GM12864 (cell line): ENCODE results near the gene MYH6.
"Not testable (repeated sequence)": the region's sequence is repeated elsewhere in the genome, so short reads cannot be mapped to it uniquely, and the experiment has no call there.

Source experiments
- DNase-seq: peaks from one replicate; pipeline ENCODE4 v3.0.0-alpha.2; 2011; ENCODE audit warnings: low read depth
- H3K4me3 ChIP-seq: 2 replicates; pipeline ENCODE4 v1.5.1; 2011; ENCODE audit warnings: mild to moderate bottlenecking, low read depth, low read length, control low read depth
- CTCF ChIP-seq: IDR thresholded peaks from 2 replicates; pipeline ENCODE4 v1.5.1; 2011; ENCODE audit warnings: low read depth, mild to moderate bottlenecking, moderate library complexity, low read length, control low read depth, inconsistent platforms; ENCODE audit errors: missing control alignments

Gene MYH6

GRCh38 chr14:23392613-23393012 is 15.5 kb downstream of the MYH6 start:
- no peak for TF ChIP-seq CTCF
- DNase-seq, result no peak
- H3K4me3 ChIP-seq, result no peak overlapping the region

DNA sequence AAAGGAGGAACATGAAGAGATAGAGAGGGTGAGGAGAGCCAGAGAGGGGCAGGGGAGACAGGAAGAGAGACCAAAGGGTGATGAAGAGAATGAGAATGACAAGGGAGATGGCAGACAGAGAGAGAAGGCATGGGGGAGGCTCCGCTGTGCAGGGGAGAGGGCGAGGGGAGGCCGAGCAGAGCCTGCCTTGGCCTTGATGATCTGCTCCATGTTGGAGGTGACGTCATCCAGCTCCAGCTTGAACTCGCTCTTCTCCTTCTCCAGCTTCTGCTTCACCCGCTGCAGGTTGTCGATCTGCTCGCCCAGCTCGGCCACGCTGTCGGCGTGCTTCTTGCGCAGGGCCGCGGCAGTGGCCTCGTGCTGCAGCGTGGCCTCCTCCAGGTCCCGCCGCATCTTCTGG is 18.2 kb downstream of the MYH6 start:
- DNase-seq, H3K4me3 ChIP-seq: not testable (repeated sequence)

DNA sequence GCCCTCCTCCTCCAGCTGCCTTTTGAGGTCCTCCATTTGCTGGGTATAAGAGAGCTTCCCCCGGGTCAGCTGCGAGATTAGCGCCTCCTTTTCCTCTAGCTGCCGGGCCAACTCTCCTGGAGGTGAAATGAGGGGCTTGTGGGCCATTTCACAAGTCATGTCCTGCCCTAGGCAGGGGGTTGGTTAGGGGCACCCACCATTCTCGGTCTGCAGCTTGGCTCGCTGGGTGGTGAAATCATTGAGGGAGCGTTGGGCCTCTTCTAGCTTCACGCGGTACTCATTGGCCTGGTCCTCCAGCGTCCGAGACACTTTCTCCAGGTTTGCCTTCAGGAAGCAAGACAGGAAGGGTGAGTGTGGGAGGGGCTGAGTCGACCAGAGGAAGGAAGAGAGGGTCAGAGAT is 18.7 kb downstream of the MYH6 start:
- no peak overlapping the region for H3K4me3 ChIP-seq
- no peak for TF ChIP-seq CTCF
- no peak for DNase-seq

DNA sequence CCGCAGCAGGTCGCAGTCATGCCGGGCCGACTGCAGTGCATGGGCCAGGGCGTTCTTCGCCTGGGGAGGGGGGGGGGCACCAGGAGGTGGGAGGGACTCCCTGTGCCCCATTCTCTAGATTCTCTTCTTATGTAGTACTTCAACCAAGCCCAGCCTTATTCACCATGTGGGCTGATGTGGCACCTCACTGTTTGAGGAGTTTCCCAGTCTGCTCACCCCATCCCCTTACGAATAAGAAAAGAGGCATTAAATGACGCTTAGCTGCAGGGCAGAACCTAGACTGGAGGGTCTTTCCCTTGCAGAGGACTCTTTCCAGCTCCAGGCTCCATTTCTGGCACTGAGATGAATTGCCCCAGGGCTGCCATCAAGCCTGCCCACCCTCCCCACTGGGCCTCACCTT is 19.1 kb downstream of the MYH6 start:
- DNase-seq, result no peak
- TF ChIP-seq CTCF, result no peak
- H3K4me3 ChIP-seq, result no peak overlapping the region

GRCh38 chr14:23387916-23388882 is 19.9 kb downstream of the MYH6 start:
- TF ChIP-seq CTCF, result no peak
- no peak for DNase-seq
- H3K4me3 ChIP-seq, result no peak overlapping the region

- DNase-seq, result no peak
- no peak for TF ChIP-seq CTCF
- H3K4me3 ChIP-seq, result no peak overlapping the region
Measured at GRCh38 chr14:23386999-23387398, 21.1 kb downstream of the MYH6 start.

DNA sequence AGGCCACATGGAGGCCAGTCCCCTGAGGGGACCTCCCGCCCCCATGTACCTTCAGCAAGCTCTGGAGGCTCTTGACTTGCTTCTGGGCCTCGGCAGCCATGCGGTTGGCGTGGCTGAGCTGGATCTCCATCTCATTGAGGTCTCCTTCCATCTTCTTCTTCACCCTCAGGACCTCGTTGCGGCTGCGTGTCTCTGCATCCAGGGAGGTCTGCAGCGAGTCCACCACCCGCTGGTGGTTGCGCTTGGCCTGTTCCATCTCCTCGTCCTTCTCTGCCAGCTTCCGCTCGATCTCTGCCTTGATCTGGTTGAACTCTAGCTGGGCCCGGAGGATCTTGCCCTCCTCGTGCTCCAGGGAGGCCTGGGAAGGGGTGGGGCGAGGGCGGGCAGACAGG is 21.8 kb downstream of the MYH6 start:
- H3K4me3 ChIP-seq, DNase-seq: not testable (repeated sequence)

DNA sequence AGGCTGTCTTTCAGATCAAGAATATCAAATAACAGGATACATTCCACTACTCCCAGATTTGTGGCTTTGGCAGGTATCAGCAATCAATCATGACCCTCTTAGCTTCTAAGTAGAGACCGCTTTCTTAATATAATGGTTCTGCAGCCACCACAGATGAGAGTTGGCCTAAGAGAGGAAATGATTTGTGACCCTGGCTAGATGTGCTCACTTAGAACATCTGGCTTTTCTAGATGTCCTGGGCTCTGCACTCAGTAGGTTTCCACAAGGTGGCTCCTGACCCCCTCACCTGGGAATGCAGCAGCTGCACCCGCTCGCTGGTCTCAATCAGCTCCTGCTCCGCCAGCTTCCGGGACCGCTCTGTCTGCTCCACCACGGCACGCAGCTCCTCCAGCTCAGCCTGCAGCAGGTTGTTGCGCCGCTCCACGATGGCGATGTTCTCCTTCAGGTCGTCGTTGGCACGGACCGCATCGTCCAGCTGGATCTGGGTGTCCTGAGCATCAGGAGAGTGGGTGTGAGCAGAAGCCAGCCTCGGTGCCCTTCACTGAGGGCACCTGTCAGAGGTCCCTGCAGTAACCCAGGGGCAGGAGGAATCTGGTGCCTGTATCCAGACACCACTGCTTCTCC is 22.3 kb downstream of the MYH6 start:
- TF ChIP-seq CTCF, result no peak
- DNase-seq, result no peak
- H3K4me3 ChIP-seq, result no peak overlapping the region
